ENCODE results near the gene DOCK4. TPM values are rescaled to one million over a fixed set of nuclear protein-coding genes. Genes with fewer than 3 reads are reported as not detected.

The DOCK4 gene
- total RNA-seq, 1 experiment from 2014 or later, result 20.4 TPM

GRCh38 chr7:111920329-111920728, 285.9 kb downstream of the DOCK4 start:
- no peaks in the 10 kb centered on the region for H3K9me3 Mint-ChIP-seq
- H3K4me1 Mint-ChIP-seq, result peaks cover 12% of the 10 kb centered on the region
- TF ChIP-seq SP1 (CRISPR knock-in tag; conservative IDR thresholded peaks at IDR 0.05), result no peak
- TF ChIP-seq ZNF532 (CRISPR knock-in tag; IDR thresholded peaks at IDR 0.05; ENCODE audit: borderline replicate concordance), result no peak
- no peak for TF ChIP-seq ATF2 (CRISPR knock-in tag; IDR thresholded peaks at IDR 0.05; ENCODE audit: borderline replicate concordance, low read depth)
- no peak for TF ChIP-seq NFE2L1 (CRISPR knock-in tag; IDR thresholded peaks at IDR 0.05)
- TF ChIP-seq ZMAT4 (CRISPR knock-in tag; IDR thresholded peaks at IDR 0.05), result no peak
- TF ChIP-seq AFF4 (CRISPR knock-in tag; IDR thresholded peaks at IDR 0.05; ENCODE audit: borderline replicate concordance), result no peak
- no peak for TF ChIP-seq ELF4 (CRISPR knock-in tag; IDR thresholded peaks at IDR 0.05; ENCODE audit: low read depth)
- TF ChIP-seq ZNF416 (CRISPR knock-in tag; IDR thresholded peaks at IDR 0.05), result no peak
- no peak for TF ChIP-seq PRDM15 (CRISPR knock-in tag; IDR thresholded peaks at IDR 0.05)
- TF ChIP-seq ZNF317 (CRISPR knock-in tag; IDR thresholded peaks at IDR 0.05; ENCODE audit: borderline replicate concordance, low read depth), result no peak
- no peak for TF ChIP-seq KAT7 (CRISPR knock-in tag; IDR thresholded peaks at IDR 0.05; ENCODE audit: borderline replicate concordance)
- TF ChIP-seq CDX4 (CRISPR knock-in tag; IDR thresholded peaks at IDR 0.05; ENCODE audit: borderline replicate concordance), result no peak
- TF ChIP-seq NFATC4 (CRISPR knock-in tag; IDR thresholded peaks at IDR 0.05), result no peak
- H3K27ac Mint-ChIP-seq, result no peak overlapping the region
- H3K36me3 Mint-ChIP-seq, result no peaks in the 10 kb centered on the region
- CTCF ChIA-PET, result no interaction called here
- POLR2A ChIA-PET, result no interaction called here
- no peak for ATAC-seq
- no peaks in the 10 kb centered on the region for H3K27me3 Mint-ChIP-seq (ENCODE audit: low read depth)
- no peak for DNase-seq (ENCODE audit: low spot score)
- H3K4me3 Mint-ChIP-seq, result no peak overlapping the region
